ENCODE data around the gene ZNF189.

Gene ZNF189

DNA sequence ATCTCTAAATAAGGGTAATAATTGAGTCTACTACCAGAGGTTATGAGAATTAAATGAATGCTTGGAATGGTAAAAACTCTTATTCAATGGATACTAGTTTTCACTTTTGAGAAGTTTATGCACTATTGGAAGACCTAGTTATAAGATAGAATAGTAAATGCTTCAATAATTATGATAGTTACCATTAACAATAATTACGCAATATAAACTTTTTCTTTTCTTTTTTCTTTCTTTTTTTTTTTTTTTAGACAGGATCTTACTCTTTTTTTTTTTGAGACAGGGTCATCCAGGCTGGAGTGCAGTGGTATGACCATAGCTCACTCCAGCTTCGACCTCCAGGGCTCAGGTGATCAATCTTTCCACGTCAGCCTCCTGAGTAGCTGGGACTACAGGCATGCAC lies 30.3 kb downstream of the ZNF189 start:
- Histone ChIP-seq H3K36me3 (ENCODE audit: control insufficient read depth, low read depth, low read length) (no peaks in the 10 kb centered on the region), H3K9me3 (ENCODE audit: control insufficient read depth, low read depth, low read length) (no peaks in the 10 kb centered on the region), H3K4me1 (ENCODE audit: control insufficient read depth, low read depth, low read length) (no peaks in the 10 kb centered on the region), H3K4me3 (ENCODE audit: low read length) (no peak overlapping the region), H3K9ac (ENCODE audit: low read length) (no peak overlapping the region), H3K27me3 (ENCODE audit: control insufficient read depth, insufficient read depth, low read length) (no peaks in the 10 kb centered on the region), H3K27ac (ENCODE audit: low read length) (no peak overlapping the region)

DNA sequence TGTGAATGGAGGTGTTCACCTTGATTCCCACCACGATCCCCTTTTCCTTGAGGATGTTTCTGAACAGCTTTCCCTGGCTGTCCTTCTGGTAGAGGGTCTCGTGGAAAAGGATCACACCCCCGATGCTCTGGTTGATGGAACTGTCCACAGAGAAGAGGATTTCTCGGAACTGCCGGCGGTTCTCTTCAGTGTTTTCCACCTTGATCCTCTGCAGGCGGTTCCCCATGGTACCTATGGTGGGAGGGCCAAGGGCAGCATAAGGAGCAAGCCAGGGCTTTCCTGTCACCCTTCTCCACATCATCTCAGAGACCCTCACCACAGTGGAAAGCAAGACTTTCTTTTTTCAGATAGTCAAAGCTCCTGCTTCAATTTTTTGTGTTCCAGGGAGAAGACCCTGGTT lies 31.1 kb downstream of the ZNF189 start:
- Histone ChIP-seq H3K4me3 (ENCODE audit: low read length) (no peak overlapping the region), H3K27me3 (ENCODE audit: control insufficient read depth, insufficient read depth, low read length) (no peaks in the 10 kb centered on the region), H3K36me3 (ENCODE audit: control insufficient read depth, low read depth, low read length) (no peaks in the 10 kb centered on the region), H3K27ac (ENCODE audit: low read length) (no peak overlapping the region), H3K4me1 (ENCODE audit: control insufficient read depth, low read depth, low read length) (no peaks in the 10 kb centered on the region), H3K9me3 (ENCODE audit: control insufficient read depth, low read depth, low read length) (no peaks in the 10 kb centered on the region), H3K9ac (ENCODE audit: low read length) (no peak overlapping the region)

DNA sequence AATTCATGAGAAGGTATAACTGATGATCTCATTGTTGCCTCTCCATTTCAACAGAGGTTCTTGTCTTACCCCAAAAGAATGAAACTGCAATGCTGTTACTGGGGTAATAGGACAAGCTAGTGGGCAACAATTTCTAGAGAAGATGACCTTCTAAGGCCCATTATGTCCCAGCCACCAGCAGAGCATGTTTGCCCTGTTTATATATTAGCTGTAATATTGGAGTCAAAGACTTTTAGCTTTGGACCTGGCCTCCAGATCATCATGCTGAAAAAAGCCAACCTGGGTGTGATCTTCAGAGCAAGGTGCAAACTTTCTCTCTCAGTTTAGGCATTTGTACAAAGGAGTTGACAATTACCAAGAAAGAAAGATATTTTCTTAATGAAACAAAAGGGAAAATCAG lies 33.5 kb downstream of the ZNF189 start:
- H3K9me3 ChIP-seq (ENCODE audit: control insufficient read depth, low read depth, low read length): no peaks in the 10 kb centered on the region
- H3K9ac ChIP-seq (ENCODE audit: low read length): no peak overlapping the region
- no peaks in the 10 kb centered on the region for H3K36me3 ChIP-seq (ENCODE audit: control insufficient read depth, low read depth, low read length)
- no peak overlapping the region for H3K4me3 ChIP-seq (ENCODE audit: low read length)
- H3K4me1 ChIP-seq (ENCODE audit: control insufficient read depth, low read depth, low read length): no peaks in the 10 kb centered on the region
- H3K27ac ChIP-seq (ENCODE audit: low read length): no peak overlapping the region
- H3K27me3 ChIP-seq (ENCODE audit: control insufficient read depth, insufficient read depth, low read length): no peaks in the 10 kb centered on the region

DNA sequence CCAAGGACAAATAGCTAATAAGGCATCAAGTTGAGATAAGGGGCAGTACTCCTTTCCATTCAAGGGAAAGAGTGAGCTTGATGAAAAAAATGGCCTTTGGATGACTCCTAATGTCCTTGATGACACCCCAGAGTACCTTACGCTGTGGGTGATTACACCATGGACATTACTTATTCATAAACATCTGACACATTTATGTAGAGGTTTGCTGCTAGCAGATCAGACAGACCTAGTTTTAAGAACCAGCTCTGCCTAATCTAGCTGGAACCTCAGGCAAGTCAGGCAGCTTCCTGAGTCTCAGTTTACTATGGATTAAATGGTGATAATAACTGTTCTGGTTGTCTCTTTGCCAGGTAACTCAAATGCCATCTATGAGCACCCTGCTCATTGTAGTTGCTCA lies 34.1 kb downstream of the ZNF189 start:
- Histone ChIP-seq H3K9ac (ENCODE audit: low read length) (no peak overlapping the region), H3K27ac (ENCODE audit: low read length) (no peak overlapping the region), H3K4me3 (ENCODE audit: low read length) (no peak overlapping the region), H3K27me3 (ENCODE audit: control insufficient read depth, insufficient read depth, low read length) (no peaks in the 10 kb centered on the region), H3K36me3 (ENCODE audit: control insufficient read depth, low read depth, low read length) (no peaks in the 10 kb centered on the region), H3K4me1 (ENCODE audit: control insufficient read depth, low read depth, low read length) (no peaks in the 10 kb centered on the region), H3K9me3 (ENCODE audit: control insufficient read depth, low read depth, low read length) (no peaks in the 10 kb centered on the region)

DNA sequence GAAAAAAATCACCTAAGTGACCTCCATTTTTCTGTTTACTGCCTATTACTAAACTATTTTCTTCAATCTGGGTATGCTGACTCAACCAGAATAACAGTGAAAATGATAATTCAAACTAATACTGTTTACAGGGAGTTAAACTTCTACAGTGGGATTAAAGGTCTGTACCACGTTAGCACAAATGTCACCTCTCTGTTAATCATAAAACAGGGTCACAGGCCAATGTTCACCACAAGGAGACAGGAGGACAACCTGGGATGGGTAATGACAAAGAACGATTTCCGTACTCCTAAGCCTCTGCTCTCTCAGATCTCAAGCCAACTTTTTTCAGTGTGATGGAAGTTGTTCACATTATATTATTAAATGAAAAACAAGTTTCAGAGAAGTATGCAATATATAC lies 34.6 kb downstream of the ZNF189 start:
- no peak overlapping the region for H3K4me3 ChIP-seq (ENCODE audit: low read length)
- no peak overlapping the region for H3K27ac ChIP-seq (ENCODE audit: low read length)
- H3K9ac ChIP-seq (ENCODE audit: low read length): no peak overlapping the region
- no peaks in the 10 kb centered on the region for H3K36me3 ChIP-seq (ENCODE audit: control insufficient read depth, low read depth, low read length)
- no peaks in the 10 kb centered on the region for H3K9me3 ChIP-seq (ENCODE audit: control insufficient read depth, low read depth, low read length)
- no peaks in the 10 kb centered on the region for H3K4me1 ChIP-seq (ENCODE audit: control insufficient read depth, low read depth, low read length)
- no peaks in the 10 kb centered on the region for H3K27me3 ChIP-seq (ENCODE audit: control insufficient read depth, insufficient read depth, low read length)

DNA sequence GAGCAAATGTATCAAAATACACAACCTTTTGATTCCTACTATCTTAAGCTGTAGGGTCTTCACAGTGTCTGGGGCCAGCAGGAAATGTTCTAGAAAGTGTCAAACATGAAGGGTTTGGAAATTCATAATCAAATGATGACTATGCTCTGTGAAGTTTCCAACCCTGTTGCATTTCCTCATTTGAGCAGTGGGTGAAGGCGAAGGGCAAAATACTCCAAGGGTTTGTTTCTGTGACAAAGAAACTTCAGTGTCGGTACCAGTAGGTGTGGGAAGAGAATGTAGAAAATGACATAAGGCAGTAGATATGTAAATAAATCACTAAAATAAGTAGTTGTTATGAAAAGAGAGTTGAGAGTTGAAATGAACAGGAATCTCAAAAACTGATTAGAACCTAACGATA lies 36.3 kb downstream of the ZNF189 start:
- Histone ChIP-seq H3K4me3 (ENCODE audit: low read length) (no peak overlapping the region), H3K27ac (ENCODE audit: low read length) (no peak overlapping the region), H3K9me3 (ENCODE audit: control insufficient read depth, low read depth, low read length) (no peaks in the 10 kb centered on the region), H3K27me3 (ENCODE audit: control insufficient read depth, insufficient read depth, low read length) (no peaks in the 10 kb centered on the region), H3K4me1 (ENCODE audit: control insufficient read depth, low read depth, low read length) (no peaks in the 10 kb centered on the region), H3K9ac (ENCODE audit: low read length) (no peak overlapping the region), H3K36me3 (ENCODE audit: control insufficient read depth, low read depth, low read length) (no peaks in the 10 kb centered on the region)

DNA sequence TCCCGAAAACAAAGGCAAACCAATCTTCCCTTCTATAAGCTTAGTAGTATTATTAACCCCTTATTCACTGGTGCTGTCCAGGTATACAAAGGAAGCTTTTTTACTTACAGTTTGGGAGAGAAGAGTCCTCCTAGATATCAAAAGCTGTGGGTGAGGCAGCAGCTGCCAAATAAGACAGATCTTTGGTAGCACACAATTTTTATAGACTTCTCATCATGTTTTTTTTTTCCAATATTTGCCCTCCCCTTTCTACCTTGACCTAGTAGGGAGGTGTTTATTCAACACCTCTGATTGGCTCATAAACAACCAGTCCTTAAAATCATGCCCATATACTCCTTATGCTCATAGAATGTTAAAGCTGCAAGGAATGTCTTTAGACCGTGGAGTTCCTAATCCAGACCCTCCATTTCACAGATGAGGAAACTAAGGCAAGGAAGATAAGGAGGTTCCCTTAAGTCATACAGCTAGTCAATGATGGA lies 37.0 kb downstream of the ZNF189 start, which contains the start of gene ALDOB:
TSS of gene ALDOB (minus strand) at position 174 of the 479 bp plus-strand sequence. CDS start 4,887 bp downstream, outside the sequence.
- Histone ChIP-seq H3K36me3 (ENCODE audit: control insufficient read depth, low read depth, low read length) (no peaks in the 10 kb centered on the region), H3K27ac (ENCODE audit: low read length) (no peak within 1 kb of the TSS), H3K27me3 (ENCODE audit: control insufficient read depth, insufficient read depth, low read length) (no peaks in the 10 kb centered on the region), H3K9ac (ENCODE audit: low read length) (no peak within 1 kb of the TSS), H3K9me3 (ENCODE audit: control insufficient read depth, low read depth, low read length) (no peaks in the 10 kb centered on the region), H3K4me3 (ENCODE audit: low read length) (no peak within 1 kb of the TSS), H3K4me1 (ENCODE audit: control insufficient read depth, low read depth, low read length) (no peaks in the 10 kb centered on the region)

DNA sequence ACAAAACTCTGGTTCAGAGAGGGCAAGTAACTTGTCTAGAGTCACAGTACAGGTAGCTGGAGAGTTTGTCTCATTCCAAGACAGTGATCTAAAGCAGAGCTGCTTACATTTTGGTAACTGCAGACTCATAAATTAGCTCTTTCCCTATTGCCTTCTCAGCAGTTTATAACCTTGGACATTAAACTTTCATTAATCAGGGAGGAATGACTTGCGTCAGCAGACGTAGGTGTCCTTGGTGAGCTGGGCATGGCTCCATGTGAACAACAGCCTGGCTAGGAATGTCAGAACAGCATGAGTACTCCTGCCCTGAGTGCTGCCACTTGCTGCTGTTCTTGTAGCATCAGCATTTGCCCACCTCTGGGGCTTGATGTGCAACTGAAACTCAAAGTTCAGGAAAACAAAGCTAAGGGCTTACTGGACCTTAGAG lies 39.2 kb downstream of the ZNF189 start:
- Histone ChIP-seq H3K27ac (ENCODE audit: low read length) (no peak overlapping the region), H3K36me3 (ENCODE audit: control insufficient read depth, low read depth, low read length) (no peaks in the 10 kb centered on the region), H3K4me1 (ENCODE audit: control insufficient read depth, low read depth, low read length) (no peaks in the 10 kb centered on the region), H3K9ac (ENCODE audit: low read length) (no peak overlapping the region), H3K9me3 (ENCODE audit: control insufficient read depth, low read depth, low read length) (no peaks in the 10 kb centered on the region), H3K27me3 (ENCODE audit: control insufficient read depth, insufficient read depth, low read length) (no peaks in the 10 kb centered on the region), H3K4me3 (ENCODE audit: low read length) (no peak overlapping the region)

DNA sequence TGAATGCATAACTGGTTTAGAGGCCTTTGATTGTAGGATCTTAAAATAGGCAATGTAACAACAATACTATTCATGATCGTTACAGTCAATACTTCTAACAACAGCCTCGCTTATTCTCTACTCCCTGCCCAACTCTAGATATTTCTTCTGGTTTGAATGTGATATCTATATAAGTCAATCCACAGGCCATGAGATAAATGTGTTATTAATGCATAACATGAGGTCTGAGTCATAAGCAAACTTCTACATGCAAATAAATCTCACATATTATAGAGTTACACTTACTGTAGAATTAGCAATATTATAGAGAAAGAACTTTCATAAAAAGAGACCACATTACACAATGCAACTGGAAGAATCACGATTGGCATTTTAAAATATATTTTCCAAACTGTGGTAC lies 39.9 kb downstream of the ZNF189 start:
- no peak overlapping the region for H3K9ac ChIP-seq (ENCODE audit: low read length)
- H3K9me3 ChIP-seq (ENCODE audit: control insufficient read depth, low read depth, low read length): no peaks in the 10 kb centered on the region
- no peaks in the 10 kb centered on the region for H3K27me3 ChIP-seq (ENCODE audit: control insufficient read depth, insufficient read depth, low read length)
- H3K36me3 ChIP-seq (ENCODE audit: control insufficient read depth, low read depth, low read length): no peaks in the 10 kb centered on the region
- no peaks in the 10 kb centered on the region for H3K4me1 ChIP-seq (ENCODE audit: control insufficient read depth, low read depth, low read length)
- no peak overlapping the region for H3K27ac ChIP-seq (ENCODE audit: low read length)
- no peak overlapping the region for H3K4me3 ChIP-seq (ENCODE audit: low read length)

DNA sequence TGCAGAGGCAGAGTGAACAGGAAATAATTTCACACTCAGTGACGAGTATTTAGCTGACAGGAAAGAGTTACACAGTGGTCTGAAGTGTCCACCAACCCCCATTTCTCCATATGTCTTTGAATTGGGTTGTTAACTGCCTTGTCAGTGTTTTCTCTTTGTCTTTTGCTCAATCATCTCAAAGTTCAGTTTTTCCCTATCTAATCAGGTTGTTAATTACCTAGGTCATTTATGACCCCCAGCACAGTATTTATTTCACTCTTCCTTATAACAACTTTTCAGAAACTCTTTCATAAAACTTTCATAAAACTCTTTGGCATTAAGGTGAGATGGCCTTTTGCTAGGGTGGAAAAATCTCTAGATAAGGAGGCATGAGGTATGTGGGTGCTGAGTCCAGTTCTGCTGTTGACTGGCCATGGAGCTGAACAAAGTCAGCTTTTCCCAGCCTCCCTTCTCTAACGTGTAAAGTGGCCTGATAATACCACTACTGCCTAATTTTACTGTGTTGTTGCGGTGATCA lies 42.1 kb downstream of the ZNF189 start:
- no peaks in the 10 kb centered on the region for H3K36me3 ChIP-seq (ENCODE audit: control insufficient read depth, low read depth, low read length)
- no peaks in the 10 kb centered on the region for H3K4me1 ChIP-seq (ENCODE audit: control insufficient read depth, low read depth, low read length)
- no peaks in the 10 kb centered on the region for H3K9me3 ChIP-seq (ENCODE audit: control insufficient read depth, low read depth, low read length)
- H3K9ac ChIP-seq (ENCODE audit: low read length): no peak overlapping the region
- no peak overlapping the region for H3K4me3 ChIP-seq (ENCODE audit: low read length)
- H3K27me3 ChIP-seq (ENCODE audit: control insufficient read depth, insufficient read depth, low read length): no peaks in the 10 kb centered on the region
- H3K27ac ChIP-seq (ENCODE audit: low read length): no peak overlapping the region

DNA sequence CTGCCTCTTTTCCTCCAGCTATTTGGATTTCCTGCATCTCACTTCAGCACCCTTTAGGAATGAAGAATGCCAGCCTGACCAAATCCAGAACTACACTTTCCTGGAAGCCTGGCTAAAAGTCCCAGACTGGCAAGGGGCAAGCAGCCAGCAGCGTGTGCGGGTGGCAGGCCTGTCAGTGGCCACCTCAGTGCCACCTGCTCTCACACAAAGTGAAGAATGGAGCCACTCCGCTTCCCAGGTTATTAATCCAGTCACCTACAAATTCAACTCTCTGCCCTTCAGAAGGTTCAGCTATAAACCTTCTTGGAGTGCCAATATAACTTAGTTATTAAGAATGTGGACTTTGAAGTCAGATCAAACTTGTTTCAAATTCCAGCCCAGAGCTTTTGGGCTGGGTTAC lies 43.7 kb downstream of the ZNF189 start:
- H3K36me3 ChIP-seq (ENCODE audit: control insufficient read depth, low read depth, low read length): no peaks in the 10 kb centered on the region
- no peak overlapping the region for H3K9ac ChIP-seq (ENCODE audit: low read length)
- H3K9me3 ChIP-seq (ENCODE audit: control insufficient read depth, low read depth, low read length): no peaks in the 10 kb centered on the region
- no peaks in the 10 kb centered on the region for H3K4me1 ChIP-seq (ENCODE audit: control insufficient read depth, low read depth, low read length)
- no peak overlapping the region for H3K4me3 ChIP-seq (ENCODE audit: low read length)
- H3K27ac ChIP-seq (ENCODE audit: low read length): no peak overlapping the region
- H3K27me3 ChIP-seq (ENCODE audit: control insufficient read depth, insufficient read depth, low read length): no peaks in the 10 kb centered on the region

DNA sequence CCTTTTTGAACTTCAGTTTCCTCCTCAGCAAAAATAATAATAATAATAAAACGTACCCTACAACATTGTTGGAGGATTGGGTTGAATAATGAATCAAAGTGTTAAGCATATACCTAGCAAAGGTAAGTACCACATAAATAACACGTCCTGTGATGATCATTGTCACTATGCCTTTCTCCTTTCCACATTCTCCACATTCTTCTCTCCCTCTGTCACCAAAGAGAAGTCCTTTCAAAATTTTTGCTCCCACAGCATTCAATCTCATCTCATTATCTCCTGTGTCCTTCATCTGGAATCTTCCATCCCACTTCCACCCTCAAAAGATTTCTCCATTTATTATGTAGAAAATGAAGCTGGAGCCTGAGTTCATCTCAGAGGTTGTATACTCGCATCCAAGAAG lies 44.1 kb downstream of the ZNF189 start:
- Histone ChIP-seq H3K36me3 (ENCODE audit: control insufficient read depth, low read depth, low read length) (no peaks in the 10 kb centered on the region), H3K27me3 (ENCODE audit: control insufficient read depth, insufficient read depth, low read length) (no peaks in the 10 kb centered on the region), H3K9me3 (ENCODE audit: control insufficient read depth, low read depth, low read length) (no peaks in the 10 kb centered on the region), H3K4me1 (ENCODE audit: control insufficient read depth, low read depth, low read length) (no peaks in the 10 kb centered on the region), H3K9ac (ENCODE audit: low read length) (no peak overlapping the region), H3K4me3 (ENCODE audit: low read length) (no peak overlapping the region), H3K27ac (ENCODE audit: low read length) (no peak overlapping the region)

Data from iPS-18a (cell line).